Caco-2 (cell line): Measurements from ENCODE around the gene ZNF541. TPM values are rescaled to one million over a fixed set of nuclear protein-coding genes. Genes with fewer than 3 reads are reported as not detected.

Experiments used
- BruUV-seq: library from RNA; stranded (reverse); fragments of 400-500 nt; replicated peaks from 2 replicates; lab custom pipeline; 2021; lab: Mats Ljungman, UMichigan
- CTCF ChIA-PET: fragments of 300-600 bp; sonication (Branson Sonifier 250); formaldehyde crosslinking; loops from one replicate; lab custom pipeline; 2022; ENCODE audit warnings: antibody characterized with exemption; lab: Charles Lee
- POLR2A ChIA-PET: fragments of 300-600 bp; sonication (Branson Sonifier 250); formaldehyde crosslinking; loops from one replicate; lab custom pipeline; 2022; ENCODE audit warnings: antibody characterized with exemption; lab: Charles Lee
- DNase-seq, 2 experiments: peaks; one replicate each; pipeline versions ENCODE4 v3.0.0 to v3.0.0-alpha.2; 2020 to 2022
- H3K27me3 ChIP-seq: replicated peaks from 2 replicates; pipeline ENCODE4 v1.6.0; 2011; ENCODE audit warnings: low read length; ENCODE audit not compliant: control insufficient read depth, insufficient read depth
- H3K36me3 ChIP-seq: 2 replicates; pipeline ENCODE4 v1.5.1; 2011; ENCODE audit warnings: low read length; ENCODE audit not compliant: control insufficient read depth, insufficient read depth
- H3K4me1 ChIP-seq: fragments of 250-450 bp; sonication (Bioruptor Pico); 2 replicates; pipeline ENCODE4 v1.5.1; 2020; ENCODE audit warnings: mild to moderate bottlenecking
- H3K4me3 ChIP-seq: 2 replicates; pipeline ENCODE4 v1.5.1; 2011; ENCODE audit warnings: low read depth, mild to moderate bottlenecking, control low read depth, low read length
- H3K9me3 ChIP-seq: fragments of 250-450 bp; sonication (Bioruptor Pico); 2 replicates; pipeline ENCODE4 v1.5.1; 2020; ENCODE audit warnings: mild to moderate bottlenecking, moderate library complexity
- H3K27ac Mint-ChIP-seq: one replicate; pipeline ENCODE4 v1.8.0; 2022; ENCODE audit warnings: mixed read lengths; ENCODE audit not compliant: unreplicated experiment
- H3K27me3 Mint-ChIP-seq: one replicate; pipeline ENCODE4 v1.8.0; 2022; ENCODE audit warnings: mixed read lengths; ENCODE audit not compliant: insufficient read depth, unreplicated experiment
- H3K36me3 Mint-ChIP-seq: one replicate; pipeline ENCODE4 v1.8.0; 2022; ENCODE audit warnings: mild to moderate bottlenecking, mixed read lengths; ENCODE audit not compliant: insufficient read depth, unreplicated experiment
- H3K4me1 Mint-ChIP-seq: one replicate; pipeline ENCODE4 v1.8.0; 2022; ENCODE audit warnings: low read depth, mixed read lengths; ENCODE audit not compliant: unreplicated experiment
- H3K4me3 Mint-ChIP-seq: one replicate; pipeline ENCODE4 v1.8.0; 2022; ENCODE audit warnings: mild to moderate bottlenecking, moderate library complexity, mixed read lengths; ENCODE audit not compliant: unreplicated experiment
- H3K9me3 Mint-ChIP-seq: one replicate; pipeline ENCODE4 v1.8.0; 2022; ENCODE audit warnings: mixed read lengths; ENCODE audit not compliant: unreplicated experiment
- CTCF ChIP-seq, 2 experiments: fragments of 200-600 bp in 1 of 2; IDR thresholded peaks; 1 replicate in 1 of 2; 2 replicates in 1 of 2; pipeline versions ENCODE4 v1.5.1 to v1.8.0; 2011 to 2022; ENCODE audit warnings: antibody characterized with exemption in 1 of 2, control low read depth in 1 of 2, inconsistent platforms in 1 of 2, low read depth in 1 of 2, low read length in 1 of 2, mild to moderate bottlenecking in 1 of 2, moderate library complexity in 1 of 2; ENCODE audit not compliant: insufficient read depth in 1 of 2, severe bottlenecking in 1 of 2, unreplicated experiment in 1 of 2
- intact Hi-C: fragments of 100-400 bp; cut with micrococcal nuclease; formaldehyde crosslinking; loops from one replicate; pipeline ENCODE4 v1.10.0; 2022; ENCODE audit not compliant: unreplicated experiment
- total RNA-seq: library from RNA; stranded (reverse); gene quantifications from 2 replicates; pipeline ENCODE4 v1.2.3, GENCODE V29; 2022

The ZNF541 gene
- total RNA-seq, 1 experiment from 2014 or later, result not detected

GRCh38 chr19:47529018-47529742 lies 43.8 kb downstream of the ZNF541 start:
- Mint-ChIP-seq H3K36me3 (no peaks in the 10 kb centered on the region), H3K4me3 (no peak overlapping the region), H3K4me1 (no peaks in the 10 kb centered on the region), H3K9me3 (no peaks in the 10 kb centered on the region), H3K27ac (no peak overlapping the region), H3K27me3 (no peaks in the 10 kb centered on the region)
- H3K4me3 ChIP-seq, result no peak overlapping the region
- no peaks in the 10 kb centered on the region for H3K36me3 ChIP-seq
- CTCF ChIA-PET, result interaction anchor here (0.6 to 1.3 kb wide), 4 partner anchors 8 to 209 kb away, joined by 4 to 5 read pairs (median 4); partner anchors contain the start of gene NAPA
- BruUV-seq, result no TSS peak
- H3K9me3 ChIP-seq, result no peaks in the 10 kb centered on the region
- intact Hi-C loops, result no loop called here
- no peak for DNase-seq
- 0 out of 2 replicates have a peak, but pooled peaks cover 5% of the 10 kb centered on the region for H3K4me1 ChIP-seq
- POLR2A ChIA-PET, result no interaction called here
- no peak for TF ChIP-seq CTCF (IDR thresholded peaks at IDR 0.05; ENCODE audit: insufficient read depth in 1 of 2, low read depth in 1 of 2, low read length in 1 of 2, severe bottlenecking in 1 of 2, unreplicated experiment in 1 of 2)
- H3K27me3 ChIP-seq, result no peaks in the 10 kb centered on the region

GRCh38 chr19:47526798-47527197 lies 46.1 kb downstream of the ZNF541 start:
- POLR2A ChIA-PET, result no interaction called here
- no peaks in the 10 kb centered on the region for H3K9me3 Mint-ChIP-seq

GRCh38 chr19:47523473-47523872 lies 49.5 kb downstream of the ZNF541 start:
- intact Hi-C loops, result no loop called here
- H3K36me3 Mint-ChIP-seq, result no peaks in the 10 kb centered on the region
- H3K4me1 ChIP-seq, result no peaks in the 10 kb centered on the region
- no peak overlapping the region for H3K4me3 Mint-ChIP-seq
- no peak overlapping the region for H3K27ac Mint-ChIP-seq
- H3K27me3 ChIP-seq, result no peaks in the 10 kb centered on the region
- no peaks in the 10 kb centered on the region for H3K36me3 ChIP-seq
- no peak for TF ChIP-seq CTCF (IDR thresholded peaks at IDR 0.05; ENCODE audit: insufficient read depth in 1 of 2, low read depth in 1 of 2, low read length in 1 of 2, severe bottlenecking in 1 of 2, unreplicated experiment in 1 of 2)
- H3K9me3 Mint-ChIP-seq, result no peaks in the 10 kb centered on the region
- no peaks in the 10 kb centered on the region for H3K27me3 Mint-ChIP-seq
- BruUV-seq, result no TSS peak
- peaks cover 6% of the 10 kb centered on the region for H3K4me1 Mint-ChIP-seq
- POLR2A ChIA-PET, result no interaction called here
- CTCF ChIA-PET, result interaction anchor here (1.2 kb wide), 1 partner anchor 184 kb away, joined by 4 read pairs; no protein-coding TSS in a partner anchor
- H3K4me3 ChIP-seq, result no peak overlapping the region
- H3K9me3 ChIP-seq, result no peaks in the 10 kb centered on the region
- DNase-seq, result no peak

More at GRCh38 chr19:47526798-47527197, 46.1 kb downstream of the ZNF541 start:
- Histone ChIP-seq H3K4me3 (no peak overlapping the region), H3K36me3 (no peaks in the 10 kb centered on the region), H3K9me3 (no peaks in the 10 kb centered on the region), H3K27me3 (no peaks in the 10 kb centered on the region), H3K4me1 (no peaks in the 10 kb centered on the region)
- TF ChIP-seq CTCF (IDR thresholded peaks at IDR 0.05; ENCODE audit: insufficient read depth in 1 of 2, low read depth in 1 of 2, low read length in 1 of 2, severe bottlenecking in 1 of 2, unreplicated experiment in 1 of 2), result no peak
- intact Hi-C loops, result no loop called here
- DNase-seq, result no peak
- Mint-ChIP-seq H3K4me3 (no peak overlapping the region), H3K4me1 (no peaks in the 10 kb centered on the region), H3K27ac (no peak overlapping the region), H3K27me3 (no peaks in the 10 kb centered on the region), H3K36me3 (no peaks in the 10 kb centered on the region)
- CTCF ChIA-PET, result no interaction called here
- BruUV-seq, result no TSS peak

Other genes starting within 250 kb of the ZNF541 start
- gene C5AR2, start 241.0 kb downstream of the ZNF541 start, total RNA-seq, result not detected in 2 replicates
- gene DHX34, start 223.8 kb downstream of the ZNF541 start, total RNA-seq, result 28.7 TPM in 2 replicates
- 16.2 and 16.8 TPM in 2 replicates for gene MEIS3, start 153.6 kb downstream of the ZNF541 start, total RNA-seq
- gene SLC8A2, start 101.3 kb downstream of the ZNF541 start, total RNA-seq, result 1.2 and 1.3 TPM in 2 replicates
- 19.7 and 20.6 TPM in 2 replicates for gene KPTN, start 88.9 kb downstream of the ZNF541 start, total RNA-seq
- 149 TPM in 2 replicates for gene NAPA, start 58.1 kb downstream of the ZNF541 start, total RNA-seq
- 34.3 and 38.8 TPM in 2 replicates for gene BICRA, start 36.0 kb upstream of the ZNF541 start, total RNA-seq
- gene EHD2, start 140.3 kb upstream of the ZNF541 start, total RNA-seq, result 13.3 and 14.6 TPM in 2 replicates
- gene NOP53, start 172.4 kb upstream of the ZNF541 start, total RNA-seq, result 347 and 360 TPM in 2 replicates
- gene SELENOW, start 205.6 kb upstream of the ZNF541 start, total RNA-seq, result 110 and 119 TPM in 2 replicates
- gene TPRX1, start 231.4 kb upstream of the ZNF541 start, total RNA-seq, result not detected in 2 replicates
- not detected in 2 replicates for gene CRX, start 248.8 kb upstream of the ZNF541 start, total RNA-seq